ENCODE results near the gene ANGPT4. TPM values are rescaled to one million over a fixed set of nuclear protein-coding genes. Genes with fewer than 3 reads are reported as not detected.

ANGPT4 gene
- total and polyA plus RNA-seq, 2 of the 8 experiments (the other 6 are each of a cell fraction or from before 2014, with no cell fraction given): 0.07 to 0.33 TPM

DNA sequence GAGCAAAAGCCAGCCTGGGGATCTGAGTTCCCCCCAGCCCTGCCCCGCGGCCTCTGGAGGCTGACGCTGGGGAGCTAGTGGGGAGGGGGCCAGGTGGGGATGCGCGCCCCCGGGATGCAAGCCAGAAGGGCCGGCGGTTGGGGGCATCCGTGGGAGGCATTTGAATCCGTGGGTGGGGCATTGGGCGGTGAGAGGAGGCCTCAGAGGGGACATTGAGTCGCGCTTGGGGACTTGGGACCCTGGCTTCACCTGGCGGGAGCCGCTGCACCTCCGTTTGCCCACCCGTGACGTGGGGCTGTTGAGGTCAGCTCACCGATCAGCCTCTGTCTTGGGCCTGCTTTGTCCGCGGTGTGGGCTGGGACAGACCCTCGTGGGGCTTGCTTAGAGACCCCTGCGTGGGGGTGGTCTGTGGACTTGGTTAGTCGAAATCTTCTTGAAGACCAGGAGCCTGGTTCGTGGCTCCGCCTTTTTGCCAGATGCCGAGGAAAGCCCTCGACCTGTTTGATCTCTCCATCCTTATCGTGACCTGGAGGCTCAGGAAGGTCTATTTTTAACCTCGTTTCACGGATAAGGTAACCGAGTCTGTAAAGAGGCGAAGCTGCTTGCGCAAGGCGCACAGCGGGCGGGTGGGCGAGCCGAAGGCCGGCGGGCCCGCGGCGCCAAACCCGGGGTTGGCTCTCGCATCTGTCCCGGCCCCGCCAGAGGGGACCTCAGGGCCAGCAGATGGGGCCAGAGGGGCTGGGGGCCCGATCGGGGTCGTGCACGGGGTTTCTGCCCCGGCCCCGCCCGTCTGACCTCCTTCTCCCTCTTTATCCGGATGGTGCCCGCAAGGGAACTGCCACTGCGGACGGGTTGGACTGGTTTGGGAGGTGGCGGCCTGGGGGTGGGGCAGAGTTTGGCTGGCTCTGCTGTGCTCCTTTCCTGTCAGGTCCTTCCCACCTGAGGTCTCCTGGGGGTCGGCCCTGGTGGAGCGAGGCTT is 74.3 kb downstream of the ANGPT4 start (continued):
- TF ChIP-seq EZH2 (IDR thresholded peaks at IDR 0.05; ENCODE audit: low read depth, low read length, severe bottlenecking): no peak
- TF ChIP-seq MAFK (IDR thresholded peaks at IDR 0.05; ENCODE audit: low read depth, low read length): no peak
- TF ChIP-seq, protein P1, sequence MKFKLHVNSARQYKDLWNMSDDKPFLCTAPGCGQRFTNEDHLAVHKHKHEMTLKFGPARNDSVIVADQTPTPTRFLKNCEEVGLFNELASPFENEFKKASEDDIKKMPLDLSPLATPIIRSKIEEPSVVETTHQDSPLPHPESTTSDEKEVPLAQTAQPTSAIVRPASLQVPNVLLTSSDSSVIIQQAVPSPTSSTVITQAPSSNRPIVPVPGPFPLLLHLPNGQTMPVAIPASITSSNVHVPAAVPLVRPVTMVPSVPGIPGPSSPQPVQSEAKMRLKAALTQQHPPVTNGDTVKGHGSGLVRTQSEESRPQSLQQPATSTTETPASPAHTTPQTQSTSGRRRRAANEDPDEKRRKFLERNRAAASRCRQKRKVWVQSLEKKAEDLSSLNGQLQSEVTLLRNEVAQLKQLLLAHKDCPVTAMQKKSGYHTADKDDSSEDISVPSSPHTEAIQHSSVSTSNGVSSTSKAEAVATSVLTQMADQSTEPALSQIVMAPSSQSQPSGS (IDR thresholded peaks at IDR 0.05; ENCODE audit: low read length): no peak
- TF ChIP-seq RBBP5 (IDR thresholded peaks at IDR 0.05; ENCODE audit: borderline replicate concordance, low read depth, low read length): peak; percentile 32; the same call in 1 of the 2 replicates
- no peak for TF ChIP-seq TAF7 (optimal IDR thresholded peaks at IDR 0.05; ENCODE audit: borderline replicate concordance, low read depth, low read length)
- TF ChIP-seq HDAC6 (IDR thresholded peaks at IDR 0.05; ENCODE audit: low read depth, low read length): no peak
- TF ChIP-seq EGR1 (IDR thresholded peaks at IDR 0.05; ENCODE audit: borderline replicate concordance, low read depth, low read length): no peak
- TF ChIP-seq, protein P2, sequence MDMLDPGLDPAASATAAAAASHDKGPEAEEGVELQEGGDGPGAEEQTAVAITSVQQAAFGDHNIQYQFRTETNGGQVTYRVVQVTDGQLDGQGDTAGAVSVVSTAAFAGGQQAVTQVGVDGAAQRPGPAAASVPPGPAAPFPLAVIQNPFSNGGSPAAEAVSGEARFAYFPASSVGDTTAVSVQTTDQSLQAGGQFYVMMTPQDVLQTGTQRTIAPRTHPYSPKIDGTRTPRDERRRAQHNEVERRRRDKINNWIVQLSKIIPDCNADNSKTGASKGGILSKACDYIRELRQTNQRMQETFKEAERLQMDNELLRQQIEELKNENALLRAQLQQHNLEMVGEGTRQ (IDR thresholded peaks at IDR 0.05; ENCODE audit: low read length): no peak
- no peak for TF ChIP-seq FOSL1 (IDR thresholded peaks at IDR 0.05; ENCODE audit: insufficient read depth, low read depth, low read length)
- TF ChIP-seq GABPA (IDR thresholded peaks at IDR 0.05; ENCODE audit: borderline replicate concordance, insufficient read depth, low read length): no peak
- no peak for TF ChIP-seq CHD2 (IDR thresholded peaks at IDR 0.05; ENCODE audit: low read length)
- TF ChIP-seq, protein P3, sequence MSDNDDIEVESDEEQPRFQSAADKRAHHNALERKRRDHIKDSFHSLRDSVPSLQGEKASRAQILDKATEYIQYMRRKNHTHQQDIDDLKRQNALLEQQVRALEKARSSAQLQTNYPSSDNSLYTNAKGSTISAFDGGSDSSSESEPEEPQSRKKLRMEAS (IDR thresholded peaks at IDR 0.05): 0 out of 2 replicates have a peak, but pooled peaks have one; percentile 9
- TF ChIP-seq CBX5 (IDR thresholded peaks at IDR 0.05; ENCODE audit: low read depth, low read length): no peak
- no peak for TF ChIP-seq CBX8 (IDR thresholded peaks at IDR 0.05; ENCODE audit: borderline replicate concordance, low read depth, low read length)
- TF ChIP-seq POU5F1 (IDR thresholded peaks at IDR 0.05; ENCODE audit: low read depth, low read length): no peak
- peak in 1 of 2 experiments; percentile 1; a peak in 1 of 4 replicates for TF ChIP-seq RAD21 (IDR thresholded peaks at IDR 0.05 in 1 of 2, conservative IDR thresholded peaks at IDR 0.05 in 1 of 2; ENCODE audit: low read depth in 2 of 2, low read length in 2 of 2)
- TF ChIP-seq RNF2 (IDR thresholded peaks at IDR 0.05; ENCODE audit: borderline replicate concordance, low read depth, low read length, missing control alignments, poor library complexity, severe bottlenecking): no peak
- TF ChIP-seq SUZ12 (IDR thresholded peaks at IDR 0.05; ENCODE audit: low read length): no peak; the same call in 1 of the 2 replicates
